ENCODE results near the gene LGSN.
"Not testable (repeated sequence)": the region's sequence is repeated elsewhere in the genome, so short reads cannot be mapped to it uniquely, and the experiment has no call there.

Gene LGSN, protein sequence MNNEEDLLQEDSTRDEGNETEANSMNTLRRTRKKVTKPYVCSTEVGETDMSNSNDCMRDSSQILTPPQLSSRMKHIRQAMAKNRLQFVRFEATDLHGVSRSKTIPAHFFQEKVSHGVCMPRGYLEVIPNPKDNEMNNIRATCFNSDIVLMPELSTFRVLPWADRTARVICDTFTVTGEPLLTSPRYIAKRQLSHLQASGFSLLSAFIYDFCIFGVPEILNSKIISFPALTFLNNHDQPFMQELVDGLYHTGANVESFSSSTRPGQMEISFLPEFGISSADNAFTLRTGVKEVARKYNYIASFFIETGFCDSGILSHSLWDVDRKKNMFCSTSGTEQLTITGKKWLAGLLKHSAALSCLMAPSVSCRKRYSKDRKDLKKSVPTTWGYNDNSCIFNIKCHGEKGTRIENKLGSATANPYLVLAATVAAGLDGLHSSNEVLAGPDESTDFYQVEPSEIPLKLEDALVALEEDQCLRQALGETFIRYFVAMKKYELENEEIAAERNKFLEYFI

DNA sequence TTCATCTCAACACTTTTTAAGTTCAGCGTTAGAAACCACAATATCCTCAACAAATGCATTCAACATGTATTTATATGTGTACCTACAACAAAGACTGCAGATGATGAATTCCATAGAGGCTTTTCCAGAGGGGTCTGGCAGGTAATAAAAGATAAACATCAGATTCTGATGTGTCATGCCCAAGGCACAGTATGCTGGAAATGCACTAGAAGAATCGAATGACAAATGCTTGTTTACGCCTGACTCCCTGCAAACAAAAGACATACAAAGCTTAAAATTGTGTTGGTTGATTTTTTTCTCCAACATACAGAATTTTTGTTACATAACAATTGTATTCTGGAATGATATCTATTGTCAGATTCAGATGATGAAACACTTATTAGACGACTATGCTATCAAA lies at the start of gene LGSN:
LGSN (minus strand) TSS at position 45 of the 400 bp plus-strand sequence; CDS start at position 5, 40 bp downstream.
- no peak for DNase-seq (ENCODE audit: low read depth in 2 of 2)

DNA sequence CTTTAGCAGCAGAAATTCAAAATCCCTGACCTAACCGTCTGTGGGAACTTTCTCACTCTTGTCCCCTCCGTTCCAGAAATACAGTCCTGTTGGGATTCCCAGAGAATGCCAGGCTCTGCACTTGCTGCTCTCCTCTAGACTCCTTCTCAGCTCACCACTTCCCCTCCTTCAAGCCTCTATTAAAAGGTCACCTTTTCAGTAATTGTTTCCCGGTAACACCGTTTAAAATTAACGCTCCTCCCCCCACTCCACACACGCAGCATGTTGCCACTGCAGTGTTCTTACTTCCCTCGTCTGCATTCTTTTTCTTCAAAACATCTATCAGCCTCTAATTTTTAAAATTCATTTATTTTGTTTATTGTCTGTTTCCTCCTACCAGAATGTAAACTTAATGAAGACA lies 48.6 kb upstream of the LGSN start:
- no peak for DNase-seq (ENCODE audit: low read depth in 2 of 2)

DNA sequence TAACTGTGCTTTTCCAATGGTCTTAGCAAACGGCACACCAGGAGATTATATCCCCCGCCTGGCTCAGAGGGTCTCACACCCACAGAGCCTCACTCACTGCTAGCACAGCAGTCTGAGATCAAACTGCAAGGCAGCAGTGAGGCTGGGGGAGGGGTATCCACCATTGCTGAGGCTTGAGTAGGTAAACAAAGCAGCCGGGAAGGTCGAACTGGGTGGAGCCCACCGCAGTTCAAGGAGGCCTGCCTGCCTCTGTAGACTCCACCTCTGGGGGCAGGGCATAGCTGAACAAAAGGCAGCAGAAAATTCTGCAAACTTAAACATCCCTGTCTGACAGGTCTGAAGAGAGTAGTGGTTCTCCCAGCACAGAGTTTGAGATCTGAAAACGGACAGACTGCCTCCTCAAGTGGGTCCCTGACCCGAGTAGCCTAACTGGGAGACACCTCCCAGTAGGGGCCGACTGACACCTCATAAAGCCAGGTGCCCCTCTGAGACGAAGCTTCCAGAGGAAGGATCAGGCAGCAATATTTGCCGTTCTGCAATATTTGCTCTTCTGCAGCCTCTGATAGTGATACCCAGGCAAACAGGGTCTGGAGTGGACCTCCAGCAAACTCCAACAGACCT lies 42.8 kb upstream of the LGSN start:
- DNase-seq (ENCODE audit: low read depth in 2 of 2) = not testable (repeated sequence)

- not testable (repeated sequence) for DNase-seq (ENCODE audit: low read depth in 2 of 2)
Measured at GRCh38 chr6:63357384-63357783, 37.6 kb upstream of the LGSN start.

- no peak for DNase-seq (ENCODE audit: low read depth in 2 of 2)
Measured at GRCh38 chr6:63355632-63356031, 35.8 kb upstream of the LGSN start.

- no peak for DNase-seq (ENCODE audit: low read depth in 2 of 2)
Measured at GRCh38 chr6:63353286-63353630, 33.5 kb upstream of the LGSN start.

- DNase-seq (ENCODE audit: low read depth in 2 of 2) = no peak
Measured at GRCh38 chr6:63352544-63353285, 32.9 kb upstream of the LGSN start.

- no peak for DNase-seq (ENCODE audit: low read depth in 2 of 2)
Measured at GRCh38 chr6:63352069-63352543, 32.3 kb upstream of the LGSN start.

DNA sequence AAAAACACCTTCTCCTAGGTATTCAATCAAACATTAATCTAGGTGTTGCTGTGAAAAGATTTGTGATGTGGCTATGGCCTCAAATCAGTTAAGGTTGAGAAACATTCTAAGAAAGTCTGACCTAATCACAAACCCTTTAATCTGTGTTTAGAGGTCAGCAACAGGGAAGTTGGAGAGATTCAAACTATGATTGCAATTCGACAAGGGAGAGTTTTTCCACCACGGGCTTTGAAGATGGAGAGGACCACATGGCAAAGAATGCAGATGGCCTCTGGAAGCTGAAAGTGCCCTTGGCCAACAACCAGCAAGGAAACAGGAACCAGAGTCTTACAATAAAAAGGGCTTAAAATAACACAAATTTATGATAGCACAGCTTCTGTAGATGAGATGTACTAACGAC lies 29.6 kb upstream of the LGSN start:
- no peak for DNase-seq (ENCODE audit: low read depth in 2 of 2)

DNA sequence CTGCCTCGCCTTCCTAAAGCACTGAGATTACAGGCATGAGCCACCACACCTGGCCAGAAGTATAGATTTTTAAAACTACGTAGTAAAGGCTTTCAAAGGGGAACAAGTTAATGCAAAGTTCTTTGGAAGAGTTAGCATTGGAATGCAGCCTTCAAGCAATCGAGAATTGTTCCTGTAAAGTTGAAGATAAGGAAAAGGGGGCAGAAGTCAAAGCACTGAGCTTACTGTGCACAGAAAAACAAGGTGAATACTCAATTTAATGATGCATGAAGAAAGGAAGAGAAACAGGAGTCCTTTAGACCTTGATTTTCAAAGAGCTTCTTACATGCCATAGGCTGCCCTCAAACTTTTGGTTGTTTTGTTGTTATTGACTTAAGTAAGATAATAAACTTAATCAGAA lies 29.1 kb upstream of the LGSN start:
- DNase-seq (ENCODE audit: low read depth in 2 of 2) = no peak

- no peak for DNase-seq (ENCODE audit: low read depth in 2 of 2)
Measured at GRCh38 chr6:63347599-63347998, 27.8 kb upstream of the LGSN start.

- no peak for DNase-seq (ENCODE audit: low read depth in 2 of 2)
Measured at GRCh38 chr6:63346217-63346835, 26.5 kb upstream of the LGSN start.

DNA sequence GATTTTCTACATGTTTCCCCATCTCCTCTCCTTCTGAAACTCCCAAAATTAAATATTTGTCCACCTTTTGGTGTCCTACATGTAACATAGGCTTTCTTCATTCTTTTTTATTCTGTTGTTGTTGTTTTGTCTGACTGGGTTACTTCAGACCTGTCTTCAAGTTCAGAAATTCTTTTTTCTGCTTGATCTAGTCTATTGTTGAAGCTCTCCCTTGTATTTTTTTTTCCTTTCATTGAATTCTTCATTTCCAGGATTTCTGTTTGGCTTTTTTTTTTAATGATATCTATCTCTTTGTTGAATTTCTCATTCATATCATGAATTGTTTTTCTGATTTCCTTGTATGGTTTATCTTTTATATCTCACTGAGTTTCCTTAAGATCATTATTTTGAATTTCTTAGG lies 20.6 kb upstream of the LGSN start:
- DNase-seq (ENCODE audit: low read depth in 2 of 2) = no peak

- DNase-seq (ENCODE audit: low read depth in 2 of 2) = not testable (repeated sequence)
Measured at GRCh38 chr6:63334652-63335051, 14.9 kb upstream of the LGSN start.

DNA sequence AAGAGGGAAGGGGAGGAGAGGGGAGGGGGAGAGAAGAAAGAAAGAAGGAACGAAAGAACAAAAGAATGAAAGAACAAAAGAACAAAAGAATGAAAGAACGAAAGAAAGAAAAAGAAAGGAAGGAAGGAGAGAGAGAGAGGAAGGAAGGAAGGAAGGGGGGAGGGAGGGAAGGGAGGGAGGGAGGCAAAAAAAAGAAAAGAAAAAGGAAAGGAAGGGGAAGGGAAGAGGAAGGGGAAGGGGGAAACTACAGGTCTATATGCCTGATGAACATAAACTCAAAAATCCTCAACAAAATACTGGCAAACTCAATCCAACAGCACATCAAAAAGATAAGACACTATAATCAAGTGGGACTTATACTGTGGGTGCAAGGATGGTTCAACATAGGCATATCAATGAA lies 13.7 kb upstream of the LGSN start:
- DNase-seq (ENCODE audit: low read depth in 2 of 2) = no peak

DNA sequence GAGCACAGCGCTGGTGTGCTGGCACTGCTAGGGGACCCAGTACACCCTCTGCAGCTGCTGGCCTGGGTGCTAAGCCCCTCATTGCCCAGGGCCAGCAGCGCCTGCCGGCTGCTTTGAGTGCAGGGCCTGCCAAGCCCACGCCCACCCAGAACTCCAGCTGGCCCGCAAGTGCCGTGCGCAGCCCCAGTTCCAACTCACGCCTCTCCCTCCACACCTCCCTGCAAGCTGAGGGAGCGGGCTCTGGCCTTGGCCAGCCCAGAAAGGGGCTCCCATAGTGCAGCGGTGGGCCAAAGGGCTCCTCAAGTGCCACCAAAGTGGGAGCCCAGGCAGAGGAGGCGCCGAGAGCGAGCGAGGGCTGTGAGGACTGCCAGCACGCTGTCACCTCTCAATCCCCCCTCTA lies 6.8 kb upstream of the LGSN start:
- DNase-seq (ENCODE audit: low read depth in 2 of 2) = not testable (repeated sequence)

GRCh38 chr6:63322981-63323380 lies 3.2 kb upstream of the LGSN start:
- no peak for DNase-seq (ENCODE audit: low read depth in 2 of 2)

- DNase-seq (ENCODE audit: low read depth in 2 of 2) = no peak
Measured at GRCh38 chr6:63321821-63322220, 2.0 kb upstream of the LGSN start.

GRCh38 chr6:63317641-63318040 lies 2.1 kb downstream of the LGSN start:
- DNase-seq (ENCODE audit: low read depth in 2 of 2) = no peak

DNA sequence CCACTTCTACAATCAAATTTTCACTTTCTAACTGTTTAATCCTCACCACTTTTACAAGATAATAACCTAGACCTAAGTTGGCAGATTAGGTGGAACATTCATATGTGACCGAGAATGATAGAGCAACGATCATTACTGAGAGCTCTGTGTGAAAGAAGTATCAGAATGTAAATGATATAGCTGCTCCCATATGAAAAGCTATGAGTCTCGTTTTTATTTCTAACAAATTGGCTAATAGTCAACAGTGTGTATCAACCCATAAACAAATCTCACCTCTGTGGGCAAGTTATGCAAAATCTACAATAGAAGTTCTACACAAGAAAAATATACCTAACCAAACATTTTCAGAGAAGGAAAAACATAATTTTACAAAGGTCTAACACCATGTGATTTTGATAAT lies 3.7 kb downstream of the LGSN start:
- DNase-seq (ENCODE audit: low read depth in 2 of 2) = no peak

GRCh38 chr6:63313111-63313510 lies 6.7 kb downstream of the LGSN start:
- DNase-seq (ENCODE audit: low read depth in 2 of 2) = no peak

All from activated CD4-positive, alpha-beta T cell treated with anti-CD3 and anti-CD28 coated beads for 24 hours (primary cell).